Stimulated activated CD4-positive, alpha-beta T cell treated with anti-CD3 and anti-CD28 coated beads, Interleukin-1b, Interleukin-23, amount 100 ng/mL, for 48 hours (primary cell): ENCODE data around the gene GDA.
A peak's percentile ranks its signal among the peaks of the same experiment; 100 is the strongest.
"Not testable (repeated sequence)": the region's sequence is repeated elsewhere in the genome, so short reads cannot be mapped to it uniquely, and the experiment has no call there.

Source experiments
- DNase-seq: peaks from one replicate; pipeline ENCODE4 v3.0.0-alpha.2; 2020

Gene GDA

DNA sequence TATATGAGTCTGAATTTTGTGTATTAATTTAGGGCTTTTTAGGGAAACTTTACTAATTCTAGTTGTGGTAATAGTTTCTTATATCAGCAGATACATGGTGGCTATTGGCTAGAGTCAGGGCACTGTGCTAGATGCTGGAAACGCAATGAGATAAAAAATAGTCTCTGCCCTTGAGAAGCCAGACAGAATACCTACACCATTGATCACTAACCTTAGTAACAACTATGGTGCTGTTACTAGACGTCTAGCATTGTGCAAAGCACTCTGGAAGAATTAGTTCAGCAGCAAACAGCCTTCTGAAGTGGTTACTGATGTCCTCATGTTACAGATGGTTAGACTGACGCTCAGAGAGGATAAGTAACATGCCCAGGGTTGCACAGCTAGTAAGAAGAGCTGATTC lies 61.8 kb downstream of the GDA start:
- no peak for DNase-seq

DNA sequence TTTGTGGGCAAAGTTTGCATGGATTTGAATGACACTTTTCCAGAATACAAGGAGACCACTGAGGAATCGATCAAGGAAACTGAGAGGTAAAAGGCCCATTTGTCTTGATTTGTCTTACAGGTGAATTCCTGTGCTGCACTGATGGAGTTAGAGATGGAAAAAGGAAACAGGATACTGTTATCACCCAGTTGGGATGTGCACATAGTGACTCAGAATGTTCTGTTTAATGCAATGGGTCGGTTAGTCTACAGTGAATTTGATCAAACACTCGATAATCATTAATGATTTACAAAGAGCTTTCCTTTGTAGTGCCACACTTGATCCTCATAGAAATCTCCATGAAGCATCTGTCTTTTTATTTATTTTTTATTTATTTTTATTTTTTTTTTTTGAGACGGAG lies 64.7 kb downstream of the GDA start:
- DNase-seq: no peak

DNA sequence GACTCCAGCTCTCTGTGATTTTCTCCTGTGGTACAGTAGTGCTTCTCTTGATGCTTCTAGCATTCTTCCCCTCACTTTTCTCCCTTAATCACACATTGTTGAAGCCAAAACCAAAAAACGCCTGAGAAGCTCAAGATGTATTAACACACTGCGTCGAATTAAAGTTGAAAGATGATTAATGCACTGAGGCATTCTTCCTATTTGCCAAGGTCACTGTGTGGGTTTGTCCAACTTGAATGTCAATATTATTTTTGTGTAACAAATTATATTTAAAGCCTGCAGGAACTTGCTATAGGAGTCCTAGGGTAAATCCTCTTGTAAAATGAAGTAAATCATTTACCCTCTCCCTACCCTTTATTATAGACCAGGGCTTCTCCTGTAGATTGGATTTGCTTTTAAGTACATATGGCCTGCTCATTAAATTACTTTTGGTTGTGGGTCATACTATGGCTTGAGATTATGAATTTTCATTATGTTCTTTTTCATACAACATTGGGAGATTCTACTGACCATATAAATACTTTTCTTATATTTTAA lies 68.1 kb downstream of the GDA start:
- DNase-seq: no peak

DNA sequence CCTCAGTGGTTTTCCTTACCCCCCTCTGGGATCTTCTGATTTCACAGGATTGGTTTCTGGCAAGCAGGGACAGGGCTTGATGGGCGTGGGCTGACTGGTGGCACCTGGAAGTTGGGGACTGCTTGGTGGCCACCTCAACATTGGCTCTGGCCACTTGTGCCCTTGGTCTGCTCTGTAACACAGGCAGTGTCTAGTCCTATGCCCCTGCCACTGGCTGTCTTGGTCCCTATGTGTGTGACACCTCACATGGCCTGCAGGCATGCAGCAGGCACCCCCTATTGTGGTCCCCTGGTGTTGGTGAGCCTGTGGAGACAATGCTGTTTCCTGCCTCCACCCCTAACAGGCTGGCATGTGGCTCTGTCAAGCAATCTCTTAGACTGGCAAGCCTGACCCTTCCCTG lies 71.3 kb downstream of the GDA start:
- DNase-seq: no peak

DNA sequence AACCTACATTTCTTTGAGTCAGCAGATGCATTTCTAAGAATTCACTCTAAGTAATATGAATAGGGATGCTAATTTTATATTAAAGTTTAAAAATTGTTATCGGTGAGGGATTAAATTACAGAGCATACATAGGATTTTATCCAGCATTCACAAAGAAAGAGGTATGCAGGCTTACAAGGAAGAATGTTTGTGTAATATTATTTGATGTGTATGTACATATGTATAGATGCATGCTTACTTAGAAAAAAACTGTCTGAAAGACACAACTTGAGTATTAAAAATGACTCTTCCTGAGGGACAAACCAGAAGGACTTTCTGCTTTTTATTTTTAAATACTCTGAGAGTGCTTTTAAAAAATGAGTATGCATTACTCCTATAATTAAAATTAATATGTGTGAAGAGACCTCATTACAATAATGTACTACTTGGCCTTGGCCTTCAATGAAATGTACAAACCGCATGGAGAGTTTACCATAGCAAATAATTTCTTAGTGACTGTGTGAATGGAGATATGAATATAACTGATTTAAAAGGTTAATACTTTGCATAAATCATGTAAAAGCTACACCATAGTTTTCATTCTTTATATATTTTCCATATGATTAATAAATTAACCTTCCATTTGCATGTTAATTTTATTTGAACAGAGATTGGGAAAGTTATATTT lies 77.0 kb downstream of the GDA start:
- no peak for DNase-seq

DNA sequence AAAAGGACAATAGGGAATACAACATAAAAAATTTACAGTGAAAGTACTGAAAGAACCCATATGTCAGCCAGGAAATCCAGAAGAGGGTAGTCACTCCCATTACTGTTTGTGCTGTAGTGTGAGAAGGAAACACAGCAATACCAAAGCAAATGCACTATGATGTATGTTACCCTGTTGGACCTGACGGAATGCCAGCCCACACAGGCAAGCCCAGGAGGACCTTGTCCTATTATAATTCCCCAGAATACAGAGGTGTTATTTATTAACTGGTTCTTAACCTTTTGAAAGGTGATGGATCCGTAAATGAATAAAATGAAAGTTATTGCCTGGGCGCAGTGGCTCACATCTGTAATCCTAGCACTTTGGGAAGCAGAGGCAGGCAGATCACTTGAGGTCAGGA lies 79.0 kb downstream of the GDA start:
- DNase-seq: no peak

DNA sequence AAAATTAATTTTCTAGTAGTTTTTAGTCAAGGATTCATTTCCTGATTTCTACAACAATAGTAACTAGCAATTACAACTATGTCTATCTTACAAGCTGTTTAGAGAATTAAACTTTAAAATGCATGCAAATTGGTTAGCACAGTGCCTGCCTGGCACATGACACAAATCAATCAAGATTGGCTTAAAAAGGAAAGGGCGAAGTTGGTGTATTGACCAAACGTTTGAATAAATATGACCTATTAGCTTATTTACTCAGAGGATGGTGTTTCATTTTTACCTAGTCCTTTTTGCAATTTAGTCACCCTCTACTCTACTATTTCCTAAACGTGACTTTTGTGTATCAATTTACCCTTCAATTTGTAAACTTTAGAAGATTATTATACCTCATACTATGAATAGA lies 83.5 kb downstream of the GDA start:
- no peak for DNase-seq

DNA sequence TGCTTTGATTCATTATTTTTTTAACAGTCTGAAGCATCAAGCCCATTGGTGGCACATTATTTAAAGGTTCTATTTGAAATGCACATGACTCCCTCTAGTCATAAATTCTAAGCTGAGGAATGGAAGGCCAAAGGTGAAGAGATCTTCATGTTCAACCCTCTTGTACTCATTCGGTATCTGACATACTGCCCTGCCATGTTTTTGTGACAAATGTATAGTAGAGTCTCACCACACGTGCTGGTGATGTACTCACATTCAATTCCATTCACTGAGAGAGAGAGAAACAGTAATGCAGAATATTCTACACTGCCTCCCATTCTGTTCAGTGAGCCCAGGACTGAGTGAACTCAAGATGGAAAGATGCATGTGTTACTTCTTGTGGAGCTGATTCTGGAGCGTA lies 98.3 kb downstream of the GDA start:
- no peak for DNase-seq

DNA sequence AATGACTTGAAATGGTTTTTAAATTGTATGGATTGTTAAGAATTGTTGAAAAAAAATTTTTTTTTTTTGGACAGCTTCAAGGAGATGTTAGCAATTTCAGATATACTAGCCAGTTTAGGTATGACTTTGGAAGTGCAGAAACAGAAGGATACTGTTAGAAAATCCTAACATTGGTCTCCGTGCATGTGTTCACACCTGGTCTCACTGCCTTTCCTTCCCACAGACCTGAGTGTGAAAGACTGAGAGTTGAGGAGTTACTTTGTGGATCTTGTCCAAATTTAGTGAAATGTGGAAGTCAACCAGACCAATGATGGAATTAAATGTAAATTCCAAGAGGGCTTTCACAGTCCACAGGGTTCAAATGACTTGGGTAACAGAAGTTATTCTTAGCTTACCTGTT lies 102.3 kb downstream of the GDA start:
- DNase-seq: no peak

DNA sequence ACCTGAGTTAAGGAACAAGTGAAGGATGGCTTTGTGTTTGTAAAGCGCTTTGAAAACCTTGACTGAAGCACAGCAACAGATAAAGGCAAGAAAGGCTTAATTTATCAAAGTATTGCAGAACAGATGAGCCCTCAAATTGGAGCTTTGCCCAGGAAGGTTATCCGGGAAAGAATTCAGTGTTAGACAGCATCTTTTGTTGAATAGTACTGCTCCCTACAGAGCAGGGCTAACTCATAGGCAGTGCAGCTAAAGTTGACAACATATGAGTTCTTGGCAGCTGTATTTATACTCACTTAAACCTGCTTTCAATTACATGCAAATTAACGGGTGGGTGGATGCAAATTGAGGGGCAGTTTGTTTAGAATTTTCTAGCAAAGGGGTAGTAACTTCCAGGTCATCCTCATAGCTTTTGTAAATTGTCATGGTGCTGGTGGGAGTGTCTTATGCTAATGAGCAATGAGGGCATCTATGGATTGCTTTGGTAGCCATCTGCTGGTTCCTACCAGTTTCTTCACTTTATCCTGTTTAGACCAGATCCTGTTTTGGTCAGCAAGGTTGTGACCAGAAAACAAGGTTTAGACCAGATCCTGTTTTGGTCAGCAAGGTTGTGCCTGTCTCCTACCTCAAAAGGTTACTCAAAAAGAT lies 105.8 kb downstream of the GDA start:
- DNase-seq: no peak

DNA sequence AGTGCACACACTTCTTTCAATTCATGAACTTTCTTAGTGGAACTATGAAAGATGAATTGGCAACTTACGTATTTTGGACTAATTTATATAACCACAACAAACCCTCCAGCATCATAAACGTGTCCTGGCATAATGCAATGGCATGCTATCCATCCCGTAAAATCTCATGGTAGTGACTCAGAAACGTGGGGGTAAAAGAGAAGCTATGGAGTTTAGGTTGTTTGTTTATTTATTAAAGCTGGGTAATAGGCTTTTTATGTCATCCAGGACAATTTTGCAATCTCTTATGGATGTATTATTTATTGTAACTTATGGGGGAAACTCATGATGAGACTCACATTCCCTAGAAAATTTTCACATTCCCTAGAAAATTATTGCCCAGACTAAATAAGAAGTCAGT lies 106.3 kb downstream of the GDA start:
- no peak for DNase-seq

DNA sequence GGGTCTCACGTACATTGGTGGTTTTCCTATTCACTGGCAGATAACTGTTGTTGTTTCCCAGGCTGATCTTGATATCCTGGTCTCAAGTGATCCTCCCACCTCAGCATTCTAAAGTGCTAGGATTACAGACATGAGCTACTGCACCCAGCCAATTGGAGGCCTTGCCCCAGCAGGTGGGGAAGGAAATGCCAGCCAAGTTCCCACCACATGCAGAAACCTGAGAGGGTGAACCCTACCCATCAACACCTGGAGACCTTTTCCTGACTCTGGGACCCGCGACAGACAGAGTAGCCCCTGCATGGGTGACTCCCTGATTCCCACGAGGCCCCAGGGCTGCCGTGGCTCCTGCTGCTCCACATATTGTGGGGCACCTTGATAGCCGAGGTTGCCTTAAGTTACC lies 107.7 kb downstream of the GDA start:
- no peak for DNase-seq

DNA sequence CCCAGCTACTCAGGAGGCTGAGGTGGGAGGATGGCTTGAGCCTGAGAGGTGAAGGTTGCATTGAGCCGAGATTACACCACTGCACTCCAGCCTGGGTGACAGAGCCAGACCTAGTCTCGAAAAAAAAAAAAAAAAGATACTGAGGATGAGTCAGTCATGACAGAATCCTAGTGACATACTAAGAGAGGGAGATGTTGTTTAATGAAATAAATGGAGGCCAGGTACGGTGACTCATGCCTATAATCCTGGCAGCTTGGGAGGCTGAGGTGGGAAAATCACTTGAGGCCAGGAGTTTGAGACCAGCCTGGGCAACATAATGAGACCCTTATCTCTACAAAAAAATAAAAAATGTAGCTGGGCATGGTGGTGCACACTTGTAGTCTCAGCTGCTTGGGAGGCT lies 108.6 kb downstream of the GDA start:
- DNase-seq: no peak

DNA sequence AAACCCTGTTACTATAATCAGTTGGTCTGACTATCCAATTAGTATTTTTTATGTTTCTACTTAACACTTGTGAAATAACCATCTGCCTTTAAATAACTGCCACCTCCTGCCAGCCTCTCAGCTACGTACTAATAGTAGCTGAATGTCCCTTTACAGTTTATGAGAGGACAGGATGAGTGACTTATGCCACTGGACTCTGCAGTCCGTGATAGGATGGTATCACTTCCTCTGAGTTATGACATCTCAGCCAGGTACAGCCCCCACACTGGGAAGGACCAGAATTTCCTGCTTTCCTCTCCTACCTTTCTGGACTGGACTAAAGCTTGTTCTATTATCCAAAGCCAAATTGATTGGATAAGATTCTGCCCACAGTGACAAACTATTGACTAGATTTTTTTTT lies 112.8 kb downstream of the GDA start:
- DNase-seq: no peak

DNA sequence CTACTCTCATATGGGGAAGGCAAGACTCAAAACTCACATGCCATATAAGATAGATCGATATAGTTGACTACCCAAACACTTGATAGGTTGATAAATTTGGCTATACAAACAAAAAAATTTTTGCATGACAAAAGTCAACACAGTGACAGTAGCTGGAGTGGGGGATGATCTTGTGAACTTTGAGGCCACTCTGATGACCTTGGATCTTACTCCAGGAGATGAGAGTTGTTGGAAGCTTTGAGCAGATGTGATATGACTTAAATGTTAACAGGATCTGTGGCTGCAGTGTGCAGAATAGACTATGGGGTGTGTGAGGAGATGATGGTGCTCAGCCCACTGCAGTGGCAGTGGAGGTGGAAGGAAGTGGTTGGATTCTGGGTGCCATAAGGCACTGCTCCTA lies 114.3 kb downstream of the GDA start:
- no peak for DNase-seq

DNA sequence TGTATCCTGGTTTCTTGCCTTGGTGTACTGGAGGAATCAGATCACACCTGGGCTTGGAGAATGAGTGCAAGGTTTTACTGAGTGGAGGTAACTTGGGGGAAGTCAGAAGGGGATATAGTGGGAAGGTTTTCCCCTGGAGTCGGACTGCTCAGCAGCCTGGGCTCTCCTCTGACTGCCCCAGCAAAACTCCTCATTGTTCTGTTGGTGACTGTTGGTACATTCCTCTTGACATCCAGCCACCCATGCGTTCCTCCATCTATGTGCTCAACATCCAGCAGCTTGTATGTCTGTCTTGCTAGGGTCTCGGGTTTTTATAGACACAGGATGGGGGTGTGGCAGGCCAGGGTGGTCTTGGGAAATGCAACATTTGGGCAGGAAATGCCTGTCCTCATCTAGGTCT lies 119.7 kb downstream of the GDA start:
- DNase-seq: no peak

DNA sequence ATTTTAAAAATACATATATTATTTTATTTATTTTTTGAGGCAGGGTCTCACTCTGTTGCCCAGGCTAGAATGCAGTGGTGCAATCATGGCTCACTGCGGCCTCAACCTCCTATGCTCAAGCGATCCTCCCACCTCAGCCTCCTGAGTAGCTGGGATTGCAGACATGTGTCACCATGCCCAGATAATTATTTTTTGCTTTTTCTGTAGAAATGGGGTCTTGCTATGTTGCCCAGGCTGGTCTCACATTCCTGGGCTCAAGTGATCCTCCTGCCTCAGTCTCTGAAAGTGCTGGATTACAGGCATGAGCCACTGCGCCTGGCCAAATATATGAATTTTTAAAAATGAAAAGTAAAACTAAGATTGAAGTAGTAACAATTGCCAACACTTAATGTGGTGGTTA lies 121.1 kb downstream of the GDA start:
- DNase-seq: not testable (repeated sequence)

DNA sequence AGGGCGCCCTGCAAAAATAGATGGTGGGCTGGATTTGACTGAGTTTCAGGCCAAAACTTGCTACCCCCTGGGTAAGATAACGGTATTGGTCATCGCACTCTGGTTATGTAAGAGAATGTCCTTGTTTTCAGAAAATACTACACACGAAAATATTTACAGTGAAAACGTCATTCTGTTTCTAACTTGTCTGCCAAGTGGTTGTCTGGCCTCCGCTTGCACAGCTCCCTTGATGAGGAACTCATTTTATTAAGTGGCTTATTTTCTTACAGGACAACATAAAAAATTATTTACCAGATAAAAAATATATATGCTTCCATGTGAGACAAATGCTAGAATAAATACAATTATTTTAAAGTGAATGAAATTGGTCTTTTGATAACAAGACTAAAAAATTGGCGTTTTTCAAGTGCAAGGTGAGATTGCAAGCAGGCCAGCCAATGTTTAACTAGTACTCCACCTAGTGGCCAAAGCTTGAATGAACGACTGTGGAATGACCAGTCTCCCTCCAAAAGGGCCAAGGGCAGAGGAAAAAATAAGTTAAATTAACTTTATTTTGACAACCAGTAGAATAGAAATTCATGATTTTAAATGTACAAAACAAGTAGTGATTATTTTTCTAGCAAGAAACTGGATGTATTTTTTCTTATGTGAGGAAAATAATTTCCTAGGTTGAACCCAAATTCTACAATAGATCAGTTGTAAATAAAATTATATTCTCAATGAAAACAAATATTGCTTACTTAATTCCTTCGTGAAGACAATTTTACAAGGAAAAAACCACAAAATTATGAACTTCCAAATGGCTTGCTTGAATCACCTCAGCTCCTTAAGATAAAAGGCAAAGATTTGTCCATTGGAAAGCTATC lies 122.6 kb downstream of the GDA start:
- peak; percentile 16 for DNase-seq

DNA sequence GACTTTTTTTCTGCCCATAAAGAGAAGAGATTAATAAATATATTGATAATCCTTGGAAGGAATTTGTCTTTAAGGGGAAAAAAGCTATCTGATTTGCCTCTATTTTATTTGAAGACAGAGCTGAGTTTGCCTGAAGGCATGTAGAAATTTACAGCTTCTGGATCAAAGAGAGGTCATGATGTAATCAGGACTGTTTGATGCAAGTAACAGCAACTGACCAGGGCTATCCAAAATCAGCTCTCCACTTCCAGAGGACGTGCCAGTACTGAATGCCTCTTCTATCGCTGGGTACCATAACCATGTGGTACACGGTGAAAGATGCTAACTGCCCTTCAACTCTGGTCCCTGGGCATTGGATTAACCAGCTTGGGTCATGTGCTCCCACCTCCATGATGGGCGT lies 125.2 kb downstream of the GDA start:
- DNase-seq: no peak

DNA sequence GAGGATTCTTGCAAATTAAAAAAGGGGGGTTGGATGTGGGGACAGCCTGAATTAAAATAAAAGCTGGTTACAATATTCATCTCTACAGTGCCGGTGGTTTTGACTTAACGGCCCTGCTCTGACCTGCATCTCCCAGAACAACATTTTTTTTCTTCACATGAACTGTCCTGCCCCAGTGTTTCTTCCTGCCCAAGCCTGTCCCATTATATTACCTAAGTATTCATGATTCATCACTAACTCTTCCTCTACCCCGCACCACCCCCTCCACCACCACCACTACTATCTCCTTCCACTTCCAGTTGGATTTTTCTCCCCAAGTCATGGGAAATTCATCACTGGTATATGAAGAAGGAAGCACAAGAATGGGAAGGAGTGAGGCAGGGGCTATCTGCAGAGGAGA lies 125.7 kb downstream of the GDA start:
- DNase-seq: no peak

DNA sequence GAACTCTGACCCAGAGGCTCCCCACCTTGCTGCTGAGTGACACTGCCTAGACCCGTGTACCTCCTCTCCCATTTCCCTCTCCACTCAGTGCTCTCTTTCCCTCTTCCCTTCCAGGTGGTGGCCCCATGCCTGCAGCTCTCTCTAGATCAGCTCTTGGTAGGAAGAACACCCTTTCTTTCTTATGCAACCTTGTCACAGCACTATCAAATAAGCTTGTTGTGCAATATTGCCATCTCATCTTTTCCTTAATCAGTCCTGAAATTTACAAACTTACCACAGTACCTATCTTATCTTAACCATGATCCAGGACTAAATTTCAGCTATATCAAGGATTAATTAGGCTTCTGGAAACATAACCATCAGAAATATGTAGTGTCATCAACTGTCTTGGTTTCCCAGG lies 127.2 kb downstream of the GDA start:
- DNase-seq: no peak

DNA sequence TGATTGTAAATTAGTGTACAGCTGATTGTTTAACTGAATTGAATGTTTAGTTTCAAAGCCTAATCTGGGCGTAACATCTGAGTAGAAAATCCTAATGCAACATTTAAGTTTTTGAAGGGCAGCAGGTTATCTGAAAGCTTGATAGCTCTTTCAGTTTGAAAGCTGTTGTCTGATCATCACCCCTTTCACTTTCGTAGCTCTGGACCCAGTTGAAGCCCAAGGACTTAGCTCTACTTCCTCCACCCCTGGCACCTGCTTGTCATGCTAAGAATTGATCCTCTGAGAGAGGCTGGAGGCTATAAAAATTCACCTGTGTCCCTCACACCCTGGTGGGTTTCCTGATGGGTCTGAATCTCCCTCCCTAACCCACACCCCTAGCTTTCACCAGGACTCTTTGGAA lies 129.7 kb downstream of the GDA start:
- DNase-seq: no peak

DNA sequence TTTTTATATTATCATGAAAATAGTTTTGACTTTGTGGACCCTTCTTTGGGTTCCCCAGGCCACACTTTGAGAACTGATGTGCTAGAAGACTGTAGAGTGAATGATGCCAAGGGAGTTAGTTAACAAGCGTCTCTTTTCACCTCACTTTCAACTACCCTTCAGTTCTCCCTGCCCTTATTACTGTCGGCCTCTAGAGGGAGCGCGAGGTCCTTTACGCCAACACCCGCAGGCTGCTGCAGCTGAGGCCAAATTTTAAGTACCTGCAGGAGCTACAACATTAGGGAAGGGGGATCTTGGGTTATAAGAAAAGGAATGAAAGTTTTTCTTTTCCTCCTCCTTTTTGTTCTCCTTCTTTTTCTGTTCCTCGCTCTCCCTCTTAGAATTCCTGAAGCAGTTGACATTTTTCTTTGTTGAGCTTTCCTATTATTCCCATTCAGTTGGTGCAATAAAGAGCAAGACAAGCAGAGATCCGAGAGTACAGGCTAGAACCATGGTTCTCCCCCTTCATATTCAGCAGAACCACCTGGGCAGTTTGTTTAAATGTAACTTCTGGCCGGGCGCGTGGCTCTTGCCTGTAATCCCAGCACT lies 131.8 kb downstream of the GDA start:
- DNase-seq: peak; percentile 64

DNA sequence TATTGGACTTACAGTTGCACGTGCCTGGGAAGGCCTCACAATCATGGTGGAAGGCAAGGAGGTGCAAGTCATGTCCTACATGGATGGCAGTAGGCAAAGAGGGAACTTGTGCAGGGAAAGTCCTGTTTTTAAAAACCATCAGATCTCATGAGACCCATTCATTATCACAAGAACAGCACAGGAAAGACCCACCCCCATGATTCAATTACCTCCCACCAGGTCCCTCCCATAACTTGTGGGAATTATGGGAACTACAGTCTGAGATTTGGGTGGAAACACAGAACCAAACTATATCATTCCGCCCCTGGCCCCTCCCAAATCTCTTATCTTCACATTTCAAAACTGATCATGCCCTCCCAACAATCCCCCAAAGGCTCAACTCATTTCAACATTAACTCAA lies 140.2 kb downstream of the GDA start:
- DNase-seq: no peak
